Endothelial cell (in vitro differentiated cells): ENCODE data around the gene PRPF38B. TPM values are rescaled to one million over a fixed set of nuclear protein-coding genes. Genes with fewer than 3 reads are reported as not detected.

Source experiments
- DNase-seq: peaks from one replicate; pipeline ENCODE4 v3.0.0; 2021; ENCODE audit warnings: low spot score
- H3K27ac Mint-ChIP-seq: one replicate; pipeline ENCODE4 v1.8.0; 2021; ENCODE audit warnings: mixed read lengths, inconsistent platforms; ENCODE audit not compliant: unreplicated experiment
- H3K27me3 Mint-ChIP-seq: one replicate; pipeline ENCODE4 v1.8.0; 2021; ENCODE audit warnings: mild to moderate bottlenecking, moderate library complexity, mixed read lengths, inconsistent platforms; ENCODE audit not compliant: unreplicated experiment
- H3K36me3 Mint-ChIP-seq: one replicate; pipeline ENCODE4 v1.8.0; 2021; ENCODE audit warnings: mild to moderate bottlenecking, low read depth, mixed read lengths, inconsistent platforms; ENCODE audit not compliant: unreplicated experiment
- H3K4me1 Mint-ChIP-seq: one replicate; pipeline ENCODE4 v1.8.0; 2021; ENCODE audit warnings: mild to moderate bottlenecking, mixed read lengths, inconsistent platforms; ENCODE audit not compliant: unreplicated experiment
- H3K4me3 Mint-ChIP-seq: one replicate; pipeline ENCODE4 v1.8.0; 2021; ENCODE audit warnings: mild to moderate bottlenecking, mixed read lengths, inconsistent platforms; ENCODE audit not compliant: unreplicated experiment
- H3K9me3 Mint-ChIP-seq: one replicate; pipeline ENCODE4 v1.8.0; 2021; ENCODE audit warnings: mixed read lengths, inconsistent platforms; ENCODE audit not compliant: unreplicated experiment
- total RNA-seq: library from RNA; stranded (reverse); fragmentation: NEBNext Ultra II Directional; extraction: Animal tissue kit (Norgen Biotek cat#: 25700); gene quantifications from one replicate; pipeline ENCODE4 v1.2.1, GENCODE V29; 2021; ENCODE audit not compliant: unreplicated experiment
- TF ChIP-seq, protein P1 (sequence below): fragments of 200-600 bp; sonication (generic); IDR thresholded peaks from one replicate; pipeline ENCODE4 v1.5.0; 2021; ENCODE audit warnings: antibody characterized with exemption; ENCODE audit not compliant: unreplicated experiment

PRPF38B gene
- total RNA-seq, 1 donor from 2014 or later = 54.3 TPM

DNA sequence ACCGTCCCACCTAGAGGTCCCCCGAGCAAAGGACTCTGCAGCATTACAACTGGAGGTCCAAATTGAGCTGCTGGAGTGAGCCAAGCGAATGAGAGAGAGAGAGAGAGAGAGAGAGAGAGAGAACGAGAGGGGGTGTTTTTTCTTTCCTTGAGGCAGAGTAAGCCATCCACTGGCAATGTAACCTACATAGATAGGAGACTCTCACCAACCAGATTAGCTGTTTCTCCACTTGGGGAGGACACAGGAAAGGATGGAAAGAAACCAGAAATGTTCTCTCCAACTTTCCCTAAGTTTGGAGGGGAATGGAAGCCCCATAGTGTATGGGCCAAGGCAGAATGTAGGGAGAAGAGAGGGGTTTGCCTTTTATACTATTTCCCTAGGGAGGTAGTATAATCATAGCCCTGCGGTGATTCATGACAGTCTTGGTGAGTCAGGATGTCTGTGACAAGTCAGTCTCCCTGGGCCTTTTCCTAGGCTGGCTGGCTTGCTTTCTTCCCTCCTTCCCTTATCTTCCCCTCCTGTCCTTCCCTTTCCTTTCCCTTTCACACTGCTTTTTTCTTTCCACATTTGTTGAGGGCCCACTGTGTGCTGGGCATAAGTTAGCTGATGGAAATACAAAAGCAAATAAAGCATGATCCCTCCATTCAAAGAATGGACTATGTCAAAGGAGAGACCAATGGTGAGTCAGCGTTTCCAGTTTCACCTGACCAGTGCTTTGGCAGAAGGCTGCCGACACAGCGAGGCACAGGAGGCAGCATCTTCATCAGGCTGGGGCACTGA lies 27.7 kb downstream of the PRPF38B start:
- Mint-ChIP-seq H3K9me3 (no peaks in the 10 kb centered on the region), H3K27ac (no peak overlapping the region), H3K27me3 (no peaks in the 10 kb centered on the region), H3K4me3 (no peak overlapping the region), H3K36me3 (no peaks in the 10 kb centered on the region), H3K4me1 (peaks cover 13% of the 10 kb centered on the region)
- no peak for DNase-seq
- TF ChIP-seq, protein P1, sequence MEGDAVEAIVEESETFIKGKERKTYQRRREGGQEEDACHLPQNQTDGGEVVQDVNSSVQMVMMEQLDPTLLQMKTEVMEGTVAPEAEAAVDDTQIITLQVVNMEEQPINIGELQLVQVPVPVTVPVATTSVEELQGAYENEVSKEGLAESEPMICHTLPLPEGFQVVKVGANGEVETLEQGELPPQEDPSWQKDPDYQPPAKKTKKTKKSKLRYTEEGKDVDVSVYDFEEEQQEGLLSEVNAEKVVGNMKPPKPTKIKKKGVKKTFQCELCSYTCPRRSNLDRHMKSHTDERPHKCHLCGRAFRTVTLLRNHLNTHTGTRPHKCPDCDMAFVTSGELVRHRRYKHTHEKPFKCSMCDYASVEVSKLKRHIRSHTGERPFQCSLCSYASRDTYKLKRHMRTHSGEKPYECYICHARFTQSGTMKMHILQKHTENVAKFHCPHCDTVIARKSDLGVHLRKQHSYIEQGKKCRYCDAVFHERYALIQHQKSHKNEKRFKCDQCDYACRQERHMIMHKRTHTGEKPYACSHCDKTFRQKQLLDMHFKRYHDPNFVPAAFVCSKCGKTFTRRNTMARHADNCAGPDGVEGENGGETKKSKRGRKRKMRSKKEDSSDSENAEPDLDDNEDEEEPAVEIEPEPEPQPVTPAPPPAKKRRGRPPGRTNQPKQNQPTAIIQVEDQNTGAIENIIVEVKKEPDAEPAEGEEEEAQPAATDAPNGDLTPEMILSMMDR = no peak

DNA sequence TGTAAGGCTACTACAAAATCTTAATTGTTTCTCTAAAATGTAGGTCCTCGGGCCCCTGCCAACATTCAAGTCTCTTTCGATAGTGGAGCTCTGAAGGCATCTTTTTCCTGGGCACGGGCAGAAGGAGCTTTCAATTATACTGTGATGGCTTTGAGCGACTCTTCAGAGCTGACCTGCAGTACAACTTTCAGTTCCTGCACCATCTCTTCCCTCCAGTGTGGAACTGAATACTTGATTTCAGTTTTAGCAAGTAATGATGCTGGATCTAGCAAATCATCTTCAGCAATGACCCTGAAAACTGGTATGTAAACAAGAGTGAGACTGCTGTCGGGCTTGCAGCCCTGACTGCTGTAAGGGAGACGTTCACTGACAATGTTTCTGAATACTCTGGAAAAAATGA lies 30.2 kb downstream of the PRPF38B start:
- no peaks in the 10 kb centered on the region for H3K9me3 Mint-ChIP-seq
- H3K27ac Mint-ChIP-seq = no peak overlapping the region
- no peak overlapping the region for H3K4me3 Mint-ChIP-seq

DNA sequence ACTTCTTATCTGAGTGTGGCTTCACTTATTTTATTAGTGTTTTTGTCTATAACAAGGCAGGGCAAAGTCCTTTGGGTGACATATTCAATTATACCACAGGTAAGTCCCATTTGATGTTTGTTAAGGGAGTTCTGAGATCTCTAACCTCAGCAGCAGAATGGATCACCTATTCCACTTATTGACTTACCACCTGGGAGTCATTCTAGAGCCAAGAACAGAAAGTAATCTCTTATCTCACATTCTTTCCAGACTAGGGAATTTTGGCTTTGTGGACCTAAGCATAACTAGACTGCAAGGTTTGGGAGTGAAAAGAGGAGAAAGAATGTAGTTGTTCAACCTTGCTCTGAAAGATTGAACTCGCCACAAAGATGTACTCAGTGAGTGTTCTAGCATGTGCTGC lies 33.8 kb downstream of the PRPF38B start:
- H3K27me3 Mint-ChIP-seq = peaks cover 4% of the 10 kb centered on the region
- no peak overlapping the region for H3K4me3 Mint-ChIP-seq
- no peak overlapping the region for H3K27ac Mint-ChIP-seq
- no peaks in the 10 kb centered on the region for H3K36me3 Mint-ChIP-seq
- TF ChIP-seq, protein P1 = no peak
- DNase-seq = no peak
- peaks cover 4% of the 10 kb centered on the region for H3K4me1 Mint-ChIP-seq
- H3K9me3 Mint-ChIP-seq = no peaks in the 10 kb centered on the region

More for the DNA sequence above, 30.2 kb downstream of the PRPF38B start:
- Mint-ChIP-seq H3K4me1 (peaks cover 9% of the 10 kb centered on the region), H3K27me3 (peaks cover under 1% of the 10 kb centered on the region), H3K36me3 (no peaks in the 10 kb centered on the region)
- TF ChIP-seq, protein P1 = no peak
- no peak for DNase-seq

DNA sequence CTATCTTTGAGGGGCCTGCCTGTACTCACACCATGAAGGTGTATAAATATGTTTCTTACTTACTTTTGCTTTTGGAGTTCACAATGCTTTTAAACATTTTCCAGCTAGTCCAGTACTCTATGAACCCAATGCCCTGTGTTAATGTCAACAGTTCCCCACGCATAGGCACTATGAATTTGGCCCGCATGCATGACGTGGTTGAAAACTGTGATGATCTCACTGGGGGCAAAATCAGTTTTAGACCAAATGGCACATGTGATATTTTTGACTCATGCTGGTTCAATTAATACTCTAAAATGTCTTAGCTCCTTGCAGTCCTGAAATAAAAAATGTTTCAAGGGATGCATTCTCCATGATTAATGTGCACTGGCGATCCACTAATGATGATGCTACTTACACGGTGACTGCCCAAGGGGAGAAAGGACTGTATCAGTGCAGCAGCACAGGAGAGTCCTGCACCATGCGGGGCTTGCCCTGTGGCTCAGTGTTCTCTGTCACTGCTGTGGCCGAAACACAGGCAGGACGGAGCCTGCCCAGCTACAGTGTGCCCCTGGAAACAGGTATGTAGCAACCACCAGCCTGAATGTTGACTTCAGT lies 36.3 kb downstream of the PRPF38B start:
- H3K4me3 Mint-ChIP-seq = no peak overlapping the region
- peaks cover 4% of the 10 kb centered on the region for H3K27me3 Mint-ChIP-seq
- H3K36me3 Mint-ChIP-seq = no peaks in the 10 kb centered on the region
- no peaks in the 10 kb centered on the region for H3K9me3 Mint-ChIP-seq
- TF ChIP-seq, protein P1 = no peak
- DNase-seq = no peak
- no peaks in the 10 kb centered on the region for H3K4me1 Mint-ChIP-seq
- no peak overlapping the region for H3K27ac Mint-ChIP-seq

DNA sequence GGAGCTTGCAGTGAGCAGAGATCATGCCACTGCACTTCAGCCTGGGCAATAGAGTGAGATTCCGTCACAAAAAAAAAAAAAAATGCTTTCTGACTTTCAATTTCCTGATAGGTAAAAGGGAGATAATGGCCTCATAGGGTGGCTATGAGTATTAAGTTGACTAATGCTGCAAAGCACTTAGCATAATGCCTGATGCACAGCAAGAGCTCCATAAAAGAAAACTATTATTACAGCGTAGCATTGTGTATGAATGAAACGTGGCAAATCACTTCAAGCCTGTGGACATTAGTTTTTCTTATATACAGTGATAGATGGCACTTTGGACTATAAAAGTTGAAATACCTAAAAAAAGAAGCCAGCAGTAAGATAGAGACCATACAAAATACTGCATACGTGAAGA lies 37.4 kb downstream of the PRPF38B start:
- H3K4me3 Mint-ChIP-seq = no peak overlapping the region
- H3K9me3 Mint-ChIP-seq = no peaks in the 10 kb centered on the region
- H3K4me1 Mint-ChIP-seq = no peaks in the 10 kb centered on the region
- TF ChIP-seq, protein P1 = no peak
- peaks cover 4% of the 10 kb centered on the region for H3K27me3 Mint-ChIP-seq
- no peaks in the 10 kb centered on the region for H3K36me3 Mint-ChIP-seq
- H3K27ac Mint-ChIP-seq = no peak overlapping the region
- DNase-seq = no peak
